Stimulated activated CD4-positive, alpha-beta T cell treated with anti-CD3 and anti-CD28 coated beads, Interleukin-2, amount 100 ng/mL, for 24 hours (primary cell): Measurements from ENCODE around the gene RARA.

Experiments used
- DNase-seq, 2 donors: peaks; one replicate each; pipeline ENCODE4 v3.0.0-alpha.2; 2020

RARA gene

DNA sequence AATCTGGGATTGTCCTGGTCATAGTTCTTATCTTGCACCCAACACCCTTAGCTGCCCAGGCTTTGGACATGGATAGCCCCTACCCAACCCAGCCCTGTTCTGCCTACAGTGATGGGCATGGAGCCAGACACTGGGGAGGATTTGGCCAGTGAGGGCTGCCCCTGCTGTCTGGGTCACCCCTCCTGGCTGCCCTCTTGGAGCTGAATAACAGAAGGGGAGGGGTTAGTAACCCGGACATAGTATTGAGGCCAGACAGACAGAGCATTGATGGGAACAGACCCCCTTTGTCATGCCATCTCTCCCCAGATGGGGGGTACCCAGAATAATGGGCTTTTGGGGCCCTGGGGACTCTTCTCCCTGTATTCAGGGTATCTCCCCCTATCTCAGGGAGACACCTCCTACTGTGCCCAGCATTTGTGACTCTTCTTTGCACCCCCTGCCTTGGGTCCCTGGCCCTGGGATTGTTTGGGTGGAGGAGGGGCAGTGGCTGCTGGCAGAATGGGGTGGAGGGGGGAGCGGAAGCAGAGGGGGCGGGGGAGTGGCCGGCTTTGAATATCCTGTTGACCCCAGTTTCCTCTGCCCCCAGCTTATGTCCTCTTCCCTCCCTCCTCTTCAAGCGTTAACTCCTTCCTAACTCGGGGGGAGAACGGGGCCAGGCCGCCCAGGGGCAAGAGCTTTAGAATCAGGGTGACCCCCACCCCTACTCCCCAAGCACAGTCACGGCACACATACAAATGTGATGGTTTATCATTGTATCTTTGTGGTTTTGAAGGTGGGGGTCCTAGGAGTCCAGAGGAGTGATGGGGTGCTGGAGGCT is 38.5 kb downstream of the RARA start:
- DNase-seq = no peak

GRCh38 chr17:40348136-40348504 is 39.1 kb downstream of the RARA start:
- no peak for DNase-seq

- DNase-seq = no peak
These were observed 39.8 kb downstream of the RARA start for GRCh38 chr17:40348562-40349476.

GRCh38 chr17:40349477-40349894 is 40.5 kb downstream of the RARA start:
- no peak for DNase-seq

GRCh38 chr17:40349895-40350688 is 41.1 kb downstream of the RARA start:
- DNase-seq = no peak

DNA sequence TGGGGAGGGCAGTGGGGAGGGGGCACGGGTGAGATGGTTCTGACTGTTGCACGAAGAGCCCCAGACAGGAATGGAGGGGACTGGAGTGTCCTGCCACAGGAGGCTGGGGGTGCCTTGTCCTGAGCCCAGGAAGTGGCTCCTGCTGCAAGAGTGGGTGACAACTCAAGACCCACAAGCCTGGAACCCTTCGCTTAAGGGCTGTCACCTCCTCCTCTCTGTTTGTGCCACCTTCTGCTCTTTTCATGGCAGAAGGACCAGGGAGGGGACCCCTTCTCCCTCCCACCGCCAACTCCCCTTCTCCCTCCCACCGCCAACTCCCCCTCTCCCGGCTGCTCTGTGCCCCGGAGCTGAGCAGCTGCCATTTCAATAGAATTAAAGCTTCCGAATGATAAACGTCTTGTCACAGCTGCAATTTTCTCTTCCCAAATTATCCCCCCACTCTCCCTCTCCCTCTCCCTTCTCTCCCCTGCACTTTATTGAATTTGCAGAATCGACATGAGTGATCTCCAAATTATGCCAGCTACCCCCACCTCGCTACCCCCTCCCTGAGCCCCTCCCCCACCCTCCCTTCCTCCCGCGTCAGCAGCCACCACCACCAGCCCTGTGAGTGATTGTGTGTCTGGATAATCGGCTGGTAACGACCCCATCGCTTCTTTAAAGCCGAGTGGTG is 41.8 kb downstream of the RARA start:
- no peak for DNase-seq

- no peak for DNase-seq
These were observed 42.6 kb downstream of the RARA start for GRCh38 chr17:40351359-40352236.

DNA sequence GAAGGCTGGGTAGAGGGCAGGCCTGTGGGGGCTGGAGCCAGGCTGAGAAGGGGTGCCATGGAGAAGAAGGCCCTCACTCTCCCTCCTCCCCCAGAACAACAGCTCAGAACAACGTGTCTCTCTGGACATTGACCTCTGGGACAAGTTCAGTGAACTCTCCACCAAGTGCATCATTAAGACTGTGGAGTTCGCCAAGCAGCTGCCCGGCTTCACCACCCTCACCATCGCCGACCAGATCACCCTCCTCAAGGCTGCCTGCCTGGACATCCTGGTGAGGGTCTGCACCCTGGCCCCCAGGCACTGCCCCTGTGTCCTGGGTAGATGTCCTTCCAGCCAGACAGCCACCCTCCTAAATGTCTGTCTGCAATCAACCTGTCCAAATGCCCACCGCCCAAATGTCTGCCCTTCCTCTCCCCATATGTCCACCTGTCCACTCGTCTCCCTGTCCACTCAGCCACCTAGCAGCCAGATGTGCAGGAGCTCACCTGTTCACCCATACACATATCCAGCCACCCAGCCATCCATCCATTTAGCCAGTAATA is 43.3 kb downstream of the RARA start:
- DNase-seq = no peak

GRCh38 chr17:40352779-40353394 is 43.9 kb downstream of the RARA start:
- no peak for DNase-seq

- no peak for DNase-seq
These were observed 45.5 kb downstream of the RARA start for GRCh38 chr17:40354221-40355122.

DNA sequence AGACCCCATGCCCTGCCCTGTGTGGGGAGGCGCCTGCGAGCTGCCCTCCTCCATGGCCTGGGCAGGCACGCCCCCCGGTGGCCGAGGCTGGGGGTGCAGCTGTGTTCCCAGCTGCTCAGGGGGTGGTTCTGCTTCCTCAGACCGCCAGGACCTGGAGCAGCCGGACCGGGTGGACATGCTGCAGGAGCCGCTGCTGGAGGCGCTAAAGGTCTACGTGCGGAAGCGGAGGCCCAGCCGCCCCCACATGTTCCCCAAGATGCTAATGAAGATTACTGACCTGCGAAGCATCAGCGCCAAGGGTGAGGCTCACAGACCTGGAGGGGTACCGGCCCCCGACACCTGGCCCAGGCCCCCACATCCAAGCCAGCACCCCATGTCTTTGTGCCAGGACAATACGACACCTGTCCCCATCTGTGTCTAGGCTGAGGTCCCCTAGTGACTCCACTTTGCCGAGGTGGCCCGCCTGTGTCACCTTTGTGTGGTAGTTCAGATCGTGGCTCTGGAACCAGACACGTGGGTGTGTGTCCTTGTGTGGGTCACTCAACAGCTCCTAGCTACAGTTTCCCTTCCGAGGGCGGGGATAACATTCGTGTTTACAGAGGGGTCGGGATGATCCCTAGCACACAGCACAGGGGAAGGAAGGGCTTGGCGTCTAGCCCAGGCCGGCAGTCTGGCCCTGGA is 46.3 kb downstream of the RARA start:
- DNase-seq = peak; percentile 86 to 88

- DNase-seq = no peak
These were observed 47.1 kb downstream of the RARA start for GRCh38 chr17:40355804-40356758.

DNA sequence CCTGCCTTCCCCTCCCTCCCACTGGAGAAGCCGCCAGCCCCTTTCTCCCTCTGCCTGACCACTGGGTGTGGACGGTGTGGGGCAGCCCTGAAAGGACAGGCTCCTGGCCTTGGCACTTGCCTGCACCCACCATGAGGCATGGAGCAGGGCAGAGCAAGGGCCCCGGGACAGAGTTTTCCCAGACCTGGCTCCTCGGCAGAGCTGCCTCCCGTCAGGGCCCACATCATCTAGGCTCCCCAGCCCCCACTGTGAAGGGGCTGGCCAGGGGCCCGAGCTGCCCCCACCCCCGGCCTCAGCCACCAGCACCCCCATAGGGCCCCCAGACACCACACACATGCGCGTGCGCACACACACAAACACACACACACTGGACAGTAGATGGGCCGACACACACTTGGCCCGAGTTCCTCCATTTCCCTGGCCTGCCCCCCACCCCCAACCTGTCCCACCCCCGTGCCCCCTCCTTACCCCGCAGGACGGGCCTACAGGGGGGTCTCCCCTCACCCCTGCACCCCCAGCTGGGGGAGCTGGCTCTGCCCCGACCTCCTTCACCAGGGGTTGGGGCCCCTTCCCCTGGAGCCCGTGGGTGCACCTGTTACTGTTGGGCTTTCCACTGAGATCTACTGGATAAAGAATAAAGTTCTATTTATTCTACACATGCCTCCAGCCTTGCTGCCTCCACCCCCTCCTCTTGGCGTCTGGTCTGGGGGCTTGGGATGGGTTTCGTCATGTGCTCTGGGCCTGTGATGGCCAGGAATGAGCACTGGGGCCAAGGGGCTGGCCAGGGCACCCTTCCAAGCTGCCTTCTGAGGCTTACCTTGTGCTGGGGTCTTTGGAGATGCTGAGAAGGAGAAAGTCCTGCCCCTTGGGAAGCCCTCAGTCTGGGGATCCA is 48.3 kb downstream of the RARA start:
- no peak for DNase-seq

DNA sequence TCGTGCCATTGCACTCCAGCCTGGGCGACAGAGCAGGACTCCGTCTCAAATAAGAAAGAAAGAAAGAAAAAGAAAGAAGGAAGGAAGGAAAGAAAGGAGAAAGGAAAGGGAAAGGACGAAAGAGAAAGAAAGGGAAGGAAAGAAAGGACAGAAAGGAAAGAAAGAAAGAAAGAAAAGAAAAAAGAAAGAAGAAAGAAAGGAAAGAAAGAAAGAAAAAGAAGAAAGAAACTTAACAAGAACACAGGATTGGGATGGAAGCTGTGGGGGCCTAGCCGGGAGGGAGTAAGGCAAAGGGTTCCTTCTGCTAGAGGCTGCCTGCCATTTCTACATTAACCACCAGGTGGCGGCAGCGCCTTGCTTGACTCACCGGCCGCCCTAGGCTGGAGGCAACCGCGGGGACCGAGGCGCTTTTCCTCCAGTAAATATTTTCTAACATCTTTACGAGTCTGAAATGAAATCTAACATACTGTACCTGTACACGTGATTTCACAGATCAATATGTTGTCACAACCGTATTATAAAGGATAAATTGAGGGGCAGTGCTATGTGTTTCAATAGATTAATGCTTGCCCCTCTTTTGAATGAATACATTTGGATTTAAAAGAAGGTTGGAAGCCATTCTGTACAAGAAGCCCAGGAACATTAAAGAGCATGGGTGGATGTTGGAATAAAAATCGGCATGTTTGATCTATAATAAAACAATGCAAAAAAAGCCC is 49.5 kb downstream of the RARA start:
- DNase-seq = peak; percentile 94 to 95

DNA sequence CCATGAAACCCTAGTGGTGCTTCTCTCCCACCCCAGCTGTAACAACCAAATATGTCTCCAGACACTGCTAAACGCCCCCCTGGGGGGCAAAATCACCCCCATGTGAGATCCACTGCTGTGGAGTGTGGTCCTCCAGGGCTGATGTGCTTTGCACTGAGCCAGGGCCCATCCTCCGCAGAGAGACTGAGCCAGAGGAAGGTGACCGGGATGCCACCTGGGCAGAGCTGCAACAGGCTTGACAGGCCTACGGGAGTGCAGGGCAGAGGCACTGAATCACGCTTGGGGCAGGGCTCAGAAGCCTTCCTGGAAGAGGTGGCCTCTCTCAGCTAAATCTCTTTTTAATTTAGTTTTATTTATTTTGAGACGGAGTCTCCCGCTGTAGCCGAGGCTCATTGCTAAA is 51.1 kb downstream of the RARA start:
- no peak for DNase-seq
